OCI-LY3 (cell line): ENCODE measurements around the gene MAMSTR.

Experiments
- EZH2phosphoT487 ChIP-seq: fragments of 200-600 bp; shearing (Covaris generic); IDR thresholded peaks from 2 replicates; pipeline ENCODE4 v1.6.1; 2018; ENCODE audit warnings: antibody characterized with exemption, mixed run types, low read depth
- TF ChIP-seq, protein P1 (sequence below): fragments of 200-600, 300-600 bp; sonication (generic); IDR thresholded peaks from 2 replicates; pipeline ENCODE4 v1.5.1; 2014; ENCODE audit warnings: antibody characterized with exemption, low read length, low read depth

DNA sequence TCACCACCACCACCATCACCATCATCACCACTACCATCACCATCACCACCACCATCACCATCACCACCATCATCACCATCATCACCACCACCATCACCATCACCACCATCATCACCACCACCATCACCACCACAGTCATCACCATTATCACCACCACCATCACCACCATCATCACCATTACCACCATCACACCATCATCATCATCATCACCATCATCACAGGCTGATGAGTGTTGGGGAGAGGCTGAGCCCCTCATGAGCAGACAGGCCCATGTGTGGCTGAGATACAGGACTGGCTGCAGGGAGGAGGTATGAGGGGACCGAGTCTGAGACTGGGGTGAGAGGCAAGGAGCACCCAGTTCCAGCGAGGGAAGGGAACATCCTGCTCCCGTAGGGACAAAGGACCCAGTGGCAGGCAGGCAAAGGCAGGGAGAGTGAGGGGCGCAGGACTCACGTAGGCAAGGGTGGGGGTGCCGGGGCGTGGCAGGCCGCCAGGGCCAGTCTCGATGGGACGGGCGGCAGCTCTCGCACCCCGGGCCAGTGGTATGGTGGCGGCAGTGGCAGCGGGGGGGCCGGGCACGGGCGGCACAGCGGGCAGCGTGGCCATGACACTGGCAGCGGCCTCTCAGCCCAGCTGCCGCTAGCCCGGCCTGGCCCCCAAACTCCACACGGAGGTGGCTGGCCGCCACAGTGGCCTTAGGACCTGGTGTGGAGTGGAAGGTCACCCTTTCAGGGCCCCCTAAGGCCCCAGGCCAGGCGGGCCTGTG is 49.4 kb downstream of the MAMSTR start:
- no peak for TF ChIP-seq EZH2phosphoT487
- TF ChIP-seq, protein P1, sequence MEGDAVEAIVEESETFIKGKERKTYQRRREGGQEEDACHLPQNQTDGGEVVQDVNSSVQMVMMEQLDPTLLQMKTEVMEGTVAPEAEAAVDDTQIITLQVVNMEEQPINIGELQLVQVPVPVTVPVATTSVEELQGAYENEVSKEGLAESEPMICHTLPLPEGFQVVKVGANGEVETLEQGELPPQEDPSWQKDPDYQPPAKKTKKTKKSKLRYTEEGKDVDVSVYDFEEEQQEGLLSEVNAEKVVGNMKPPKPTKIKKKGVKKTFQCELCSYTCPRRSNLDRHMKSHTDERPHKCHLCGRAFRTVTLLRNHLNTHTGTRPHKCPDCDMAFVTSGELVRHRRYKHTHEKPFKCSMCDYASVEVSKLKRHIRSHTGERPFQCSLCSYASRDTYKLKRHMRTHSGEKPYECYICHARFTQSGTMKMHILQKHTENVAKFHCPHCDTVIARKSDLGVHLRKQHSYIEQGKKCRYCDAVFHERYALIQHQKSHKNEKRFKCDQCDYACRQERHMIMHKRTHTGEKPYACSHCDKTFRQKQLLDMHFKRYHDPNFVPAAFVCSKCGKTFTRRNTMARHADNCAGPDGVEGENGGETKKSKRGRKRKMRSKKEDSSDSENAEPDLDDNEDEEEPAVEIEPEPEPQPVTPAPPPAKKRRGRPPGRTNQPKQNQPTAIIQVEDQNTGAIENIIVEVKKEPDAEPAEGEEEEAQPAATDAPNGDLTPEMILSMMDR = no peak
